AG08396 (cell line): ENCODE results near the gene SPATA20.

ENCODE experiments used
- DNase-seq: peaks from one replicate; pipeline ENCODE4 v3.0.0; 2012; ENCODE audit warnings: low spot score, mixed read lengths

Gene SPATA20

GRCh38 chr17:50547035-50547735 is at the start of gene SPATA20:
Gene SPATA20 (plus strand): TSS chr17:50547174. CDS start chr17:50547209, 35 bp downstream.
- peak; percentile 92 for DNase-seq

GRCh38 chr17:50498021-50498874 is 48.7 kb upstream of the SPATA20 start:
- DNase-seq, result no peak

GRCh38 chr17:50499270-50499669 is 47.7 kb upstream of the SPATA20 start:
- no peak for DNase-seq

- DNase-seq, result no peak
These were observed 47.3 kb upstream of the SPATA20 start for GRCh38 chr17:50499721-50500120.

GRCh38 chr17:50501054-50501453 is 45.9 kb upstream of the SPATA20 start:
- no peak for DNase-seq

- DNase-seq, result no peak
These were observed 44.5 kb upstream of the SPATA20 start for GRCh38 chr17:50502301-50502990.

GRCh38 chr17:50505591-50506130 is 41.3 kb upstream of the SPATA20 start:
- DNase-seq, result no peak

GRCh38 chr17:50506298-50506697 is 40.7 kb upstream of the SPATA20 start:
- no peak for DNase-seq

- DNase-seq, result peak; percentile 91
These were observed 39.0 kb upstream of the SPATA20 start, which contains the start of gene MYCBPAP for GRCh38 chr17:50507871-50508572. Gene MYCBPAP (plus strand): TSS chr17:50508439. CDS start chr17:50508675, 236 bp downstream.

GRCh38 chr17:50508573-50509460 is 38.2 kb upstream of the SPATA20 start:
- DNase-seq, result no peak

GRCh38 chr17:50511058-50511457 is 35.9 kb upstream of the SPATA20 start:
- no peak for DNase-seq

- DNase-seq, result no peak
These were observed 33.5 kb upstream of the SPATA20 start for GRCh38 chr17:50513495-50513894.

GRCh38 chr17:50514388-50514787 is 32.6 kb upstream of the SPATA20 start:
- no peak for DNase-seq

GRCh38 chr17:50514936-50515702 is 31.9 kb upstream of the SPATA20 start:
- no peak for DNase-seq

- no peak for DNase-seq
These were observed 30.0 kb upstream of the SPATA20 start for GRCh38 chr17:50517011-50517410.

- DNase-seq, result no peak
These were observed 29.2 kb upstream of the SPATA20 start for GRCh38 chr17:50517504-50518383.

- no peak for DNase-seq
These were observed 28.5 kb upstream of the SPATA20 start for GRCh38 chr17:50518384-50519023.

- no peak for DNase-seq
These were observed 27.7 kb upstream of the SPATA20 start for GRCh38 chr17:50519141-50519834.
